K562 (cell line): ENCODE results near the gene ZBP1. TPM values are rescaled to one million over a fixed set of nuclear protein-coding genes. Genes with fewer than 3 reads are reported as not detected.

Source experiments
- ATAC-seq: fragments of 200-7000 bp; cut with Tn5 transposase; 3 replicates; pipeline ENCODE4 v1.9.1; 2020; ENCODE audit warnings: moderate library complexity
- BruUV-seq: library from RNA; stranded (reverse); fragments of 400-500 nt; replicated peaks from 2 replicates; lab custom pipeline; 2021; lab: Mats Ljungman, UMichigan
- CTCF ChIA-PET: fragments of 300-600 bp; formaldehyde crosslinking; extraction: SDS; loops from one replicate; lab custom pipeline; 2021; ENCODE audit warnings: low intra/inter-chr PET ratio; lab: Yijun Ruan, JAX
- POLR2A ChIA-PET: fragments of 300-600, 350-650 bp; sonication (Branson Sonifier 250); formaldehyde crosslinking; extraction: SDS; loops from one replicate; lab custom pipeline; 2021; ENCODE audit warnings: antibody characterized with exemption, inconsistent platforms; lab: Yijun Ruan, JAX
- DNase-seq, 4 experiments: peaks; one replicate each; pipeline versions ENCODE4 v3.0.0 to v3.0.0-alpha.2; 2011 to 2018; ENCODE audit warnings: low spot score in 3 of 4, mixed read lengths in 3 of 4; ENCODE audit errors: extremely low read depth in 1 of 4
- FAIRE-seq: peaks from 2 replicates; lab custom pipeline; 2011; peaks lifted over from hg19 to GRCh38; lab: Jason Lieb, UNC
- H2AFZ ChIP-seq: 2 replicates; pipeline ENCODE4 v1.6.0; 2011; ENCODE audit warnings: low read depth, low read length, control low read depth, inconsistent platforms
- H3K27ac ChIP-seq: fragments of 200-600 bp; 3 replicates; pipeline ENCODE4 v1.8.0; 2011; ENCODE audit warnings: low read depth, mild to moderate bottlenecking, control low read depth, inconsistent platforms, low read length, moderate library complexity, mixed read lengths; ENCODE audit errors: extremely low read depth
- H3K27me3 ChIP-seq, 2 experiments: fragments of 300-600 bp in 1 of 2; 2 replicates in 1 of 2; 3 replicates in 1 of 2; pipeline versions ENCODE4 v1.6.0 to v1.8.0; 2011; ENCODE audit warnings: inconsistent platforms in 2 of 2, low read length in 2 of 2, mild to moderate bottlenecking in 1 of 2, mixed read lengths in 1 of 2, moderate library complexity in 1 of 2; ENCODE audit not compliant: control insufficient read depth in 2 of 2, insufficient read depth in 2 of 2
- H3K36me3 ChIP-seq: fragments of 300-600 bp; 3 replicates; pipeline ENCODE4 v1.8.0; 2011; ENCODE audit warnings: mild to moderate bottlenecking, low read length, inconsistent platforms; ENCODE audit not compliant: control insufficient read depth, insufficient read depth
- H3K4me1 ChIP-seq, 2 experiments: fragments of 200-600 bp in 1 of 2; replicated peaks in 1 of 2; 2 replicates in 1 of 2; 3 replicates in 1 of 2; pipeline versions ENCODE4 v1.5.1 to v1.8.0; 2011; ENCODE audit warnings: inconsistent platforms in 2 of 2, low read length in 2 of 2, mild to moderate bottlenecking in 1 of 2, mixed read lengths in 1 of 2, moderate library complexity in 1 of 2; ENCODE audit not compliant: control insufficient read depth in 2 of 2, insufficient read depth in 2 of 2
- H3K4me2 ChIP-seq: 2 replicates; pipeline ENCODE4 v1.6.1; 2011; ENCODE audit warnings: low read length, control low read depth, inconsistent platforms, mixed read lengths; ENCODE audit not compliant: insufficient read depth
- H3K4me3 ChIP-seq: fragments of 200-600 bp; sonication (generic), shearing (Covaris generic); 2 replicates; pipeline ENCODE4 v1.5.1; 2016; ENCODE audit warnings: control low read depth, inconsistent platforms
- H3K79me2 ChIP-seq: fragments of 200-600 bp; 3 replicates; pipeline ENCODE4 v1.8.0; 2011; ENCODE audit warnings: low read length, inconsistent platforms; ENCODE audit not compliant: control insufficient read depth, insufficient read depth
- H3K9ac ChIP-seq, 2 experiments: 2 replicates each; pipeline versions ENCODE4 v1.6.0 to v1.6.1; 2011; ENCODE audit warnings: low read depth in 2 of 2, low read length in 2 of 2, control low read depth in 1 of 2, inconsistent platforms in 1 of 2, mild to moderate bottlenecking in 1 of 2, mixed read lengths in 1 of 2; ENCODE audit not compliant: insufficient read depth in 1 of 2
- H3K9me1 ChIP-seq: one replicate; pipeline ENCODE4 v1.6.0; 2011; ENCODE audit warnings: inconsistent platforms, mild to moderate bottlenecking, low read length, moderate library complexity; ENCODE audit not compliant: control insufficient read depth, insufficient read depth
- H3K9me3 ChIP-seq: replicated peaks from 2 replicates; pipeline ENCODE4 v1.5.1; 2011; ENCODE audit warnings: low read depth, low read length, inconsistent platforms; ENCODE audit not compliant: control insufficient read depth, insufficient read depth
- H4K20me1 ChIP-seq: replicated peaks from 2 replicates; pipeline ENCODE4 v1.6.1; 2011; ENCODE audit warnings: low read length, inconsistent platforms, mixed read lengths; ENCODE audit not compliant: control insufficient read depth, insufficient read depth
- ATF2 ChIP-seq: sonication (generic); formaldehyde crosslinking; IDR thresholded peaks from 2 replicates; pipeline ENCODE4 v1.8.1; 2022; ENCODE audit warnings: missing genetic modification reagents
- C11orf30 ChIP-seq: fragments of 450-650 bp; IDR thresholded peaks from 2 replicates; pipeline ENCODE4 v1.6.1; 2016; ENCODE audit warnings: low read depth, mild to moderate bottlenecking
- CEBPZ ChIP-seq: fragments of 150-350 bp; IDR thresholded peaks from 2 replicates; pipeline ENCODE4 v1.6.1; 2014; ENCODE audit warnings: low read depth, mild to moderate bottlenecking, low read length, borderline replicate concordance
- CREBBP ChIP-seq: IDR thresholded peaks from one replicate; pipeline ENCODE4 v1.6.1; 2012; ENCODE audit warnings: low read depth, mild to moderate bottlenecking, control low read depth, inconsistent platforms, low read length
- ELF4 ChIP-seq: fragments of 450-650 bp; formaldehyde crosslinking; IDR thresholded peaks from 2 replicates; pipeline ENCODE4 v1.4.0; 2022; ENCODE audit warnings: missing genetic modification characterization
- ETV6 ChIP-seq, 3 experiments: fragments of 150-350 bp in 1 of 3; sonication (generic) in 1 of 3; formaldehyde crosslinking in 1 of 3; IDR thresholded peaks; 2 replicates each; pipeline versions ENCODE4 v1.6.1 to v1.8.0; 2014 to 2022; ENCODE audit warnings: borderline replicate concordance in 2 of 3, low read depth in 2 of 3, antibody characterized with exemption in 1 of 3, low read length in 1 of 3, mild to moderate bottlenecking in 1 of 3, missing genetic modification reagents in 1 of 3
- FOXA3 ChIP-seq, 2 experiments: fragments of 450-650 bp in 1 of 2; sonication (generic) in 1 of 2; formaldehyde crosslinking; IDR thresholded peaks in 1 of 2; conservative IDR thresholded peaks in 1 of 2; 2 replicates each; pipeline versions ENCODE4 v1.4.0 to v1.8.0; 2020 to 2022; ENCODE audit warnings: mild to moderate bottlenecking in 2 of 2, missing genetic modification reagents in 1 of 2
- FOXJ3 ChIP-seq: sonication (generic); formaldehyde crosslinking; IDR thresholded peaks from 2 replicates; pipeline ENCODE4 v1.4.0; 2020; ENCODE audit warnings: mild to moderate bottlenecking, missing genetic modification reagents
- GMEB1 ChIP-seq: fragments of 250-450 bp; sonication (Bioruptor Pico); IDR thresholded peaks from 2 replicates; pipeline ENCODE4 v1.4.0; 2020; ENCODE audit warnings: mild to moderate bottlenecking
- PHF20 ChIP-seq: fragments of 450-650 bp; IDR thresholded peaks from 2 replicates; pipeline ENCODE4 v1.6.1; 2018; ENCODE audit not compliant: partially characterized antibody
- SIRT6 ChIP-seq: IDR thresholded peaks from one replicate; pipeline ENCODE4 v1.6.1; 2012; ENCODE audit warnings: low read depth, mild to moderate bottlenecking, control low read depth, inconsistent platforms, low read length, moderate library complexity
- SNAPC5 ChIP-seq: fragments of 250-450 bp; sonication (Bioruptor Pico); IDR thresholded peaks from 2 replicates; pipeline ENCODE4 v1.8.0; 2021; ENCODE audit warnings: moderate library complexity, mild to moderate bottlenecking, inconsistent platforms
- SUPT5H ChIP-seq: fragments of 450-650 bp; IDR thresholded peaks from 2 replicates; pipeline ENCODE4 v1.6.1; 2016
- ZNF449 ChIP-seq: fragments of 250-450 bp; sonication (Bioruptor Pico); IDR thresholded peaks from 2 replicates; pipeline ENCODE4 v1.8.0; 2022; ENCODE audit warnings: moderate library complexity, mild to moderate bottlenecking, inconsistent platforms
- ZNF780A ChIP-seq: fragments of 250-450 bp; sonication (Bioruptor Pico); IDR thresholded peaks from 2 replicates; pipeline ENCODE4 v1.5.0; 2021; ENCODE audit warnings: mild to moderate bottlenecking
- WGBS: fragments of 100-300 bp; shearing (Covaris generic); methylation state at CpG from one replicate; pipeline ENCODE4 v1.1.6; 2016; ENCODE audit warnings: low coverage, mixed read lengths; ENCODE audit not compliant: insufficient coverage; ENCODE audit errors: missing lambda C conversion rate; 5-methylcytosine and 5-hydroxymethylcytosine counted together
- in situ Hi-C: fragments of 300-500 bp; cut with MboI; formaldehyde crosslinking; loops from 4 replicates; pipeline ENCODE4 v1.15.0; 2018; ENCODE audit warnings: inconsistent platforms, mixed read lengths
- intact Hi-C: fragments of 100-400 bp; cut with micrococcal nuclease; formaldehyde crosslinking; loops from 2 replicates; pipeline ENCODE4 v1.14.2; 2022
- polyA plus RNA-seq, 8 experiments: library from polyadenylated mRNA; depleted of rRNA in 4 of 8; stranded (reverse) in 5 of 8; unstranded in 3 of 8; fragments of >200 nt; fragmentation: Nextera tagmentation in 2 of 8; fragmentation: Illumina TruSeq in 1 of 8; extraction: Ambion mirVana in 2 of 8; extraction: Trizol in 1 of 8; gene quantifications; 2 replicates each; pipeline versions ENCODE4 v1.2.1 to v1.2.3, GENCODE V29; 2011 to 2014; ENCODE audit warnings: inconsistent platforms in 1 of 8, missing spikeins in 1 of 8
- total RNA-seq, 7 experiments: library from RNA; depleted of rRNA in 6 of 7; stranded (reverse); fragments of >200 nt in 6 of 7; fragmentation: Illumina TruSeq in 2 of 7; extraction: Trizol in 2 of 7; gene quantifications; 2 replicates each; pipeline versions ENCODE4 v1.2.1 to v1.2.3, GENCODE V29; 2011 to 2021; ENCODE audit warnings: low replicate concordance in 1 of 7

Gene ZBP1
- total and polyA plus RNA-seq, 9 of the 15 experiments (the other 6 are each of a cell fraction or from before 2014, with no cell fraction given) = not detected

GRCh38 chr20:57638895-57639236 lies 18.6 kb upstream of the ZBP1 start:
- no peak overlapping the region for H3K4me2 ChIP-seq
- H3K36me3 ChIP-seq = no peaks in the 10 kb centered on the region
- CTCF ChIA-PET = no interaction called here
- FAIRE-seq = no peak
- intact Hi-C loops = no loop called here
- in situ Hi-C loops = no loop called here
- H3K27me3 ChIP-seq = no peaks in the 10 kb centered on the region; a peak in 1 of 5 replicates
- no TSS peak for BruUV-seq
- H3K9me1 ChIP-seq = no peaks in the 10 kb centered on the region
- H3K79me2 ChIP-seq = no peaks in the 10 kb centered on the region
- 2% methylated on average over 5 of the region's 5 CpGs for WGBS
- POLR2A ChIA-PET = no interaction called here
- H3K4me1 ChIP-seq = no peaks in the 10 kb centered on the region
- no peak overlapping the region for H3K27ac ChIP-seq
- ATAC-seq = no peak
- no peak overlapping the region for H2AFZ ChIP-seq
- H3K4me3 ChIP-seq = no peak overlapping the region
- no peaks in the 10 kb centered on the region for H3K9me3 ChIP-seq
- no peak overlapping the region for H3K9ac ChIP-seq
- DNase-seq = no peak
- H4K20me1 ChIP-seq = no peaks in the 10 kb centered on the region
- TF ChIP-seq FOXA3 (CRISPR knock-in tag; conservative IDR thresholded peaks at IDR 0.05 in 1 of 2, IDR thresholded peaks at IDR 0.05 in 1 of 2) (no peak), ATF2 (CRISPR knock-in tag) (no peak), ETV6 (IDR thresholded peaks at IDR 0.05; ENCODE audit: borderline replicate concordance in 1 of 2, low read depth in 2 of 2, low read length in 1 of 2) (no peak), ETV6 (CRISPR knock-in tag; IDR thresholded peaks at IDR 0.05; ENCODE audit: borderline replicate concordance) (no peak), GMEB1 (CRISPR knock-in tag) (no peak), CEBPZ (no peak), CREBBP (no peak), FOXJ3 (CRISPR knock-in tag) (no peak), SNAPC5 (CRISPR knock-in tag) (no peak), SIRT6 (no peak), ZNF449 (no peak), ZNF780A (CRISPR knock-in tag) (no peak), ELF4 (no peak), C11orf30 (no peak), SUPT5H (no peak), PHF20 (no peak)
